Effector memory CD4-positive, alpha-beta T cell (primary cell): ENCODE results near the gene KCNMB2.

Experiments
- DNase-seq, 3 donors: peaks; one replicate each; pipeline ENCODE4 v3.0.0-alpha.2; 2020
- H3K27ac ChIP-seq: 2 replicates; pipeline ENCODE4 v1.7.0; 2013; ENCODE audit warnings: mild to moderate bottlenecking, low read length, moderate library complexity; ENCODE audit not compliant: insufficient read depth, poor library complexity, severe bottlenecking
- H3K27me3 ChIP-seq: replicated peaks from 2 replicates; pipeline ENCODE4 v1.7.0; 2013; ENCODE audit warnings: mild to moderate bottlenecking, low read length; ENCODE audit not compliant: insufficient read depth, control insufficient read depth, poor library complexity, severe bottlenecking
- H3K36me3 ChIP-seq: 2 replicates; pipeline ENCODE4 v1.7.0; 2013; ENCODE audit warnings: mild to moderate bottlenecking, low read length, moderate library complexity; ENCODE audit not compliant: control insufficient read depth, insufficient read depth
- H3K4me1 ChIP-seq: 2 replicates; pipeline ENCODE4 v1.7.0; 2013; ENCODE audit warnings: low read length, mild to moderate bottlenecking; ENCODE audit not compliant: control insufficient read depth, insufficient read depth, poor library complexity, severe bottlenecking
- H3K4me3 ChIP-seq: 2 replicates; pipeline ENCODE4 v1.7.0; 2013; ENCODE audit warnings: low read length, low read depth, mild to moderate bottlenecking; ENCODE audit not compliant: insufficient read depth, poor library complexity, severe bottlenecking
- H3K9me3 ChIP-seq: 2 replicates; pipeline ENCODE4 v1.7.0; 2013; ENCODE audit warnings: mild to moderate bottlenecking, low read length, moderate library complexity; ENCODE audit not compliant: control insufficient read depth

KCNMB2 gene

GRCh38 chr3:178629430-178630178 is 93.4 kb downstream of the KCNMB2 start:
- Histone ChIP-seq H3K9me3 (no peaks in the 10 kb centered on the region), H3K27me3 (no peaks in the 10 kb centered on the region), H3K4me1 (no peaks in the 10 kb centered on the region), H3K27ac (no peak overlapping the region), H3K36me3 (no peaks in the 10 kb centered on the region), H3K4me3 (no peak overlapping the region)
- DNase-seq, result no peak

- no peak for DNase-seq
- Histone ChIP-seq H3K36me3 (no peaks in the 10 kb centered on the region), H3K4me1 (no peaks in the 10 kb centered on the region), H3K9me3 (no peaks in the 10 kb centered on the region), H3K4me3 (no peak overlapping the region), H3K27me3 (no peaks in the 10 kb centered on the region), H3K27ac (no peak overlapping the region)
Measured at GRCh38 chr3:178631950-178632349, 95.7 kb downstream of the KCNMB2 start.

DNA sequence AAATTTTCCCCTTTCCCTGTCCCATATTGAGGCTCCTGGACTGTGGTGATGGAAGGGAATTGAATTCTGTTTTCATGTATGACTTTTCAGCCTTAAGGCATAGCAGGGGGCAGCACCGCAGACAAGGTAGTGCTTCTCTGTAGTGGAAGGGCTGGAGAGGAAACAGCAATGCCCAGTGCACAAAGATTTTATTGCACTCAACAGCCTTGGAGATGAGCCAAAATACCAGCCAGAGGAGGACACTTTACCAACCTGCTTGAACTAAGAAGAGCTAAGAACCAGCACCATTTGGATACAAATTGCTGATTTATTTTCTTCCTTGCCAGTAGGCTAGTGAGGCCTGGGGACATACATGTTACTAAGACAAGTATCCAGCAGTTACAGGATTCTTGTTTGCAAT is 98.7 kb downstream of the KCNMB2 start:
- no peak for DNase-seq
- Histone ChIP-seq H3K4me3 (no peak overlapping the region), H3K4me1 (no peaks in the 10 kb centered on the region), H3K27me3 (no peaks in the 10 kb centered on the region), H3K36me3 (no peaks in the 10 kb centered on the region), H3K27ac (no peak overlapping the region), H3K9me3 (no peaks in the 10 kb centered on the region)

GRCh38 chr3:178637802-178638201 is 101.6 kb downstream of the KCNMB2 start:
- no peak for DNase-seq
- no peaks in the 10 kb centered on the region for H3K36me3 ChIP-seq
- H3K4me3 ChIP-seq, result no peak overlapping the region
- no peaks in the 10 kb centered on the region for H3K27me3 ChIP-seq
- H3K27ac ChIP-seq, result no peak overlapping the region
- H3K9me3 ChIP-seq, result no peaks in the 10 kb centered on the region
- H3K4me1 ChIP-seq, result no peaks in the 10 kb centered on the region

GRCh38 chr3:178645503-178645902 is 109.3 kb downstream of the KCNMB2 start:
- Histone ChIP-seq H3K27ac (no peak overlapping the region), H3K4me3 (no peak overlapping the region)

GRCh38 chr3:178646186-178646862 is 110.1 kb downstream of the KCNMB2 start:
- H3K4me3 ChIP-seq, result no peak overlapping the region

More at GRCh38 chr3:178645503-178645902, 109.3 kb downstream of the KCNMB2 start:
- Histone ChIP-seq H3K27me3 (no peaks in the 10 kb centered on the region), H3K4me1 (no peaks in the 10 kb centered on the region), H3K9me3 (no peaks in the 10 kb centered on the region), H3K36me3 (no peaks in the 10 kb centered on the region)
- no peak for DNase-seq

GRCh38 chr3:178655488-178655887 is 119.3 kb downstream of the KCNMB2 start:
- H3K27me3 ChIP-seq, result no peaks in the 10 kb centered on the region
- H3K4me3 ChIP-seq, result no peak overlapping the region
- no peaks in the 10 kb centered on the region for H3K9me3 ChIP-seq
- no peak for DNase-seq
- H3K4me1 ChIP-seq, result no peaks in the 10 kb centered on the region
- no peak overlapping the region for H3K27ac ChIP-seq
- H3K36me3 ChIP-seq, result no peaks in the 10 kb centered on the region

More at GRCh38 chr3:178646186-178646862, 110.1 kb downstream of the KCNMB2 start:
- Histone ChIP-seq H3K27me3 (no peaks in the 10 kb centered on the region), H3K4me1 (no peaks in the 10 kb centered on the region), H3K36me3 (no peaks in the 10 kb centered on the region), H3K27ac (no peak overlapping the region), H3K9me3 (no peaks in the 10 kb centered on the region)
- DNase-seq, result no peak

- no peaks in the 10 kb centered on the region for H3K4me1 ChIP-seq
- no peak overlapping the region for H3K4me3 ChIP-seq
- H3K27ac ChIP-seq, result no peak overlapping the region
- no peaks in the 10 kb centered on the region for H3K9me3 ChIP-seq
- H3K27me3 ChIP-seq, result no peaks in the 10 kb centered on the region
- DNase-seq, result no peak
- H3K36me3 ChIP-seq, result no peaks in the 10 kb centered on the region
Measured at GRCh38 chr3:178658694-178659325, 122.6 kb downstream of the KCNMB2 start.

GRCh38 chr3:178663201-178663934 is 127.1 kb downstream of the KCNMB2 start:
- Histone ChIP-seq H3K4me1 (no peaks in the 10 kb centered on the region), H3K27ac (no peak overlapping the region), H3K4me3 (no peak overlapping the region), H3K27me3 (no peaks in the 10 kb centered on the region), H3K36me3 (no peaks in the 10 kb centered on the region), H3K9me3 (no peaks in the 10 kb centered on the region)
- DNase-seq, result no peak
